GM21390 (cell line): Measurements from ENCODE around the gene YIPF2.
A peak's percentile ranks its signal among the peaks of the same experiment; 100 is the strongest.
"Not testable (repeated sequence)": the region's sequence is repeated elsewhere in the genome, so short reads cannot be mapped to it uniquely, and the experiment has no call there.

Source experiments
- ATAC-seq: cut with Tn5 transposase; IDR thresholded peaks from one replicate; pipeline ENCODE4 v1.9.1; 2021; ENCODE audit not compliant: unreplicated experiment

YIPF2 gene

DNA sequence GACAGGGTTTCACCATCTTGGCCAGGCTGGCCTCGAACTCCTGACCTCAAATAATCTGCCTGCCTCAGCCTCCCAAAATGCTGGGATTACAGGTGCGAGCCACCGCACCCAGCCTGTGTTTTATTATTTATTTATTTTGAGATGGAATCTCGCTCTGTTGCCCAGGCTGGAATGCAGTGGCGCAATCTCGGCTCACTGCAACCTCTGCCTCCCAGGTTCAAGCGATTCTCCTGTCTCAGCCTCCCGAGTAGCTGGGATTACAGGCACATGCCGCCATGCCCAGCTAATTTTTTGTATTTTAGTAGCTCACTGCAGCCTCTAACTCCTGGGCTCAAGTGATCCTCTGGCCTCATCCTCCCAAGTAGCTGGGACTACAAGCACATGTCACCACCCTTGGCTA lies 50.8 kb downstream of the YIPF2 start:
- ATAC-seq, result not testable (repeated sequence)

GRCh38 chr19:10876459-10877240 lies 51.8 kb downstream of the YIPF2 start:
- peak; percentile 51 for ATAC-seq

- ATAC-seq, result no peak
Observed at GRCh38 chr19:10874024-10874423, 54.4 kb downstream of the YIPF2 start.

- ATAC-seq, result no peak
Observed at GRCh38 chr19:10872546-10873107, 55.8 kb downstream of the YIPF2 start.
